ENCODE data around the gene ANGPTL7.

Gene ANGPTL7

GRCh38 chr1:11187000-11187399 is 2.2 kb upstream of the ANGPTL7 start:
- Histone ChIP-seq H3K27ac (replicated peaks) (no peak overlapping the region), H3K27me3 (ENCODE audit: insufficient read depth, poor library complexity, severe bottlenecking) (no peaks in the 10 kb centered on the region), H3K4me3 (replicated peaks; ENCODE audit: insufficient read depth, low read length) (no peak overlapping the region)
- no peak for TF ChIP-seq GABPA (IDR thresholded peaks at IDR 0.05; ENCODE audit: low read depth)
- TF ChIP-seq, protein P1, sequence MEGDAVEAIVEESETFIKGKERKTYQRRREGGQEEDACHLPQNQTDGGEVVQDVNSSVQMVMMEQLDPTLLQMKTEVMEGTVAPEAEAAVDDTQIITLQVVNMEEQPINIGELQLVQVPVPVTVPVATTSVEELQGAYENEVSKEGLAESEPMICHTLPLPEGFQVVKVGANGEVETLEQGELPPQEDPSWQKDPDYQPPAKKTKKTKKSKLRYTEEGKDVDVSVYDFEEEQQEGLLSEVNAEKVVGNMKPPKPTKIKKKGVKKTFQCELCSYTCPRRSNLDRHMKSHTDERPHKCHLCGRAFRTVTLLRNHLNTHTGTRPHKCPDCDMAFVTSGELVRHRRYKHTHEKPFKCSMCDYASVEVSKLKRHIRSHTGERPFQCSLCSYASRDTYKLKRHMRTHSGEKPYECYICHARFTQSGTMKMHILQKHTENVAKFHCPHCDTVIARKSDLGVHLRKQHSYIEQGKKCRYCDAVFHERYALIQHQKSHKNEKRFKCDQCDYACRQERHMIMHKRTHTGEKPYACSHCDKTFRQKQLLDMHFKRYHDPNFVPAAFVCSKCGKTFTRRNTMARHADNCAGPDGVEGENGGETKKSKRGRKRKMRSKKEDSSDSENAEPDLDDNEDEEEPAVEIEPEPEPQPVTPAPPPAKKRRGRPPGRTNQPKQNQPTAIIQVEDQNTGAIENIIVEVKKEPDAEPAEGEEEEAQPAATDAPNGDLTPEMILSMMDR (IDR thresholded peaks at IDR 0.05; ENCODE audit: insufficient read depth, low read length), result no peak
- no peak for TF ChIP-seq SPI1 (IDR thresholded peaks at IDR 0.05; ENCODE audit: borderline replicate concordance, low read depth)
- no peak for TF ChIP-seq REST (IDR thresholded peaks at IDR 0.05; ENCODE audit: insufficient replicate concordance, low read depth)
- no peak for TF ChIP-seq POLR2AphosphoS5 (IDR thresholded peaks at IDR 0.05; ENCODE audit: low read depth)
- no peak for DNase-seq (ENCODE audit: low read depth in 1 of 2, low spot score in 1 of 2)

GRCh38 chr1:11187494-11187893 is 1.7 kb upstream of the ANGPTL7 start:
- no peak for TF ChIP-seq SPI1 (IDR thresholded peaks at IDR 0.05; ENCODE audit: borderline replicate concordance, low read depth)
- TF ChIP-seq, protein P1 (IDR thresholded peaks at IDR 0.05; ENCODE audit: insufficient read depth, low read length), result no peak
- no peaks in the 10 kb centered on the region for H3K27me3 ChIP-seq (ENCODE audit: insufficient read depth, poor library complexity, severe bottlenecking)
- no peak overlapping the region for H3K27ac ChIP-seq (replicated peaks)
- H3K4me3 ChIP-seq (replicated peaks; ENCODE audit: insufficient read depth, low read length), result no peak overlapping the region
- no peak for DNase-seq (ENCODE audit: low read depth in 1 of 2, low spot score in 1 of 2)

- Histone ChIP-seq H3K27ac (replicated peaks) (no peak overlapping the region), H3K27me3 (ENCODE audit: insufficient read depth, poor library complexity, severe bottlenecking) (no peaks in the 10 kb centered on the region), H3K4me3 (replicated peaks; ENCODE audit: insufficient read depth, low read length) (no peak overlapping the region)
- no peak for TF ChIP-seq REST (IDR thresholded peaks at IDR 0.05; ENCODE audit: insufficient replicate concordance, low read depth)
- DNase-seq (ENCODE audit: low read depth in 1 of 2, low spot score in 1 of 2), result no peak
Observed at GRCh38 chr1:11187931-11188330, 1.2 kb upstream of the ANGPTL7 start.

- H3K27me3 ChIP-seq (ENCODE audit: insufficient read depth, poor library complexity, severe bottlenecking), result no peaks in the 10 kb centered on the region
- TF ChIP-seq POLR2AphosphoS5 (IDR thresholded peaks at IDR 0.05; ENCODE audit: low read depth), result no peak
- TF ChIP-seq, protein P1 (IDR thresholded peaks at IDR 0.05; ENCODE audit: insufficient read depth, low read length), result no peak
- TF ChIP-seq REST (IDR thresholded peaks at IDR 0.05; ENCODE audit: insufficient replicate concordance, low read depth), result no peak
- no peak for TF ChIP-seq GABPA (IDR thresholded peaks at IDR 0.05; ENCODE audit: low read depth)
- no peak for TF ChIP-seq SPI1 (IDR thresholded peaks at IDR 0.05; ENCODE audit: borderline replicate concordance, low read depth)
- no peak overlapping the region for H3K27ac ChIP-seq (replicated peaks)
- no peak for DNase-seq (ENCODE audit: low read depth in 1 of 2, low spot score in 1 of 2)
- H3K4me3 ChIP-seq (replicated peaks; ENCODE audit: insufficient read depth, low read length), result no peak overlapping the region
Observed at GRCh38 chr1:11188381-11188780, 774 bp upstream of the ANGPTL7 start.

Measured in HL-60 (cell line).